IMR-90 (cell line): ENCODE results near the gene TEX2. TPM values are rescaled to one million over a fixed set of nuclear protein-coding genes. Genes with fewer than 3 reads are reported as not detected.

Experiments used
- ATAC-seq: fragments of 200-7000 bp; cut with Tn5 transposase; 2 replicates; pipeline ENCODE4 v1.9.1; 2020; ENCODE audit warnings: low read depth, mild to moderate bottlenecking, moderate library complexity
- BruUV-seq: library from RNA; stranded (reverse); fragments of 400-500 nt; replicated peaks from 2 replicates; lab custom pipeline; 2021; lab: Mats Ljungman, UMichigan
- CTCF ChIA-PET: fragments of 300-600 bp; formaldehyde crosslinking; extraction: SDS; loops from one replicate; lab custom pipeline; 2021; ENCODE audit warnings: antibody characterized with exemption; lab: Yijun Ruan, JAX
- POLR2A ChIA-PET: fragments of 300-600 bp; sonication (Branson Sonifier 250); formaldehyde crosslinking; loops from one replicate; lab custom pipeline; 2022; ENCODE audit warnings: antibody characterized with exemption; ENCODE audit not compliant: unreplicated experiment; lab: Charles Lee
- DNase-seq: peaks from one replicate; pipeline ENCODE4 v3.0.0; 2013
- H2AFZ ChIP-seq: replicated peaks from 2 replicates; pipeline ENCODE3; 2013; ENCODE audit warnings: low read length, mild to moderate bottlenecking; ENCODE audit not compliant: poor library complexity
- H2AK5ac ChIP-seq: 2 replicates; pipeline ENCODE4 v1.6.1; 2013; ENCODE audit warnings: low read depth, low read length, inconsistent platforms
- H2AK9ac ChIP-seq: replicated peaks from 2 replicates; pipeline ENCODE3; 2013; ENCODE audit warnings: mild to moderate bottlenecking, low read depth, low read length, moderate library complexity; ENCODE audit not compliant: poor library complexity
- H2BK120ac ChIP-seq: 2 replicates; pipeline ENCODE4 v1.6.1; 2013; ENCODE audit warnings: low read depth, low read length, inconsistent platforms
- H2BK15ac ChIP-seq: 3 replicates; pipeline ENCODE4 v1.6.1; 2013; ENCODE audit warnings: low read depth, low read length, inconsistent platforms
- H2BK20ac ChIP-seq: 2 replicates; pipeline ENCODE4 v1.6.1; 2013; ENCODE audit warnings: low read depth, mild to moderate bottlenecking, inconsistent platforms, low read length, moderate library complexity
- H2BK5ac ChIP-seq: 2 replicates; pipeline ENCODE4 v1.6.1; 2013; ENCODE audit warnings: mild to moderate bottlenecking, low read depth, low read length, inconsistent platforms; ENCODE audit not compliant: poor library complexity, severe bottlenecking
- H3K14ac ChIP-seq: replicated peaks from 2 replicates; pipeline ENCODE4 v1.6.1; 2013; ENCODE audit warnings: low read depth, low read length, inconsistent platforms
- H3K18ac ChIP-seq: 2 replicates; pipeline ENCODE4 v1.6.1; 2013; ENCODE audit warnings: low read depth, low read length, control low read depth
- H3K23ac ChIP-seq: 2 replicates; pipeline ENCODE4 v1.6.1; 2013; ENCODE audit warnings: low read depth, low read length, inconsistent platforms
- H3K27ac ChIP-seq: 2 replicates; pipeline ENCODE4 v1.5.1; 2013; ENCODE audit warnings: mild to moderate bottlenecking, control low read depth, low read length; ENCODE audit not compliant: insufficient read depth
- H3K27me3 ChIP-seq: 2 replicates; pipeline ENCODE4 v1.6.1; 2013; ENCODE audit warnings: low read length; ENCODE audit not compliant: control insufficient read depth, insufficient read depth
- H3K36me3 ChIP-seq: 2 replicates; pipeline ENCODE4 v1.6.1; 2013; ENCODE audit warnings: low read length, mixed read lengths; ENCODE audit not compliant: control insufficient read depth, insufficient read depth
- H3K4ac ChIP-seq: 2 replicates; pipeline ENCODE4 v1.6.1; 2013; ENCODE audit warnings: low read depth, low read length, inconsistent platforms
- H3K4me1 ChIP-seq: 2 replicates; pipeline ENCODE4 v1.6.1; 2013; ENCODE audit warnings: low read length, mixed read lengths; ENCODE audit not compliant: control insufficient read depth, insufficient read depth
- H3K4me2 ChIP-seq: 2 replicates; pipeline ENCODE4 v1.6.1; 2013; ENCODE audit warnings: low read depth, mild to moderate bottlenecking, control low read depth, low read length, moderate library complexity
- H3K4me3 ChIP-seq: 2 replicates; pipeline ENCODE4 v1.5.1; 2013; ENCODE audit warnings: low read depth, mild to moderate bottlenecking, control low read depth, low read length, moderate library complexity; ENCODE audit not compliant: insufficient read depth
- H3K56ac ChIP-seq: 2 replicates; pipeline ENCODE4 v1.6.1; 2013; ENCODE audit warnings: low read length, inconsistent platforms; ENCODE audit not compliant: insufficient read depth; ENCODE audit errors: extremely low read depth
- H3K79me1 ChIP-seq, 2 experiments: 2 replicates each; pipeline ENCODE4 v1.6.1; 2013; ENCODE audit warnings: low read length in 2 of 2, inconsistent platforms in 1 of 2, low read depth in 1 of 2
- H3K9ac ChIP-seq: 2 replicates; pipeline ENCODE4 v1.6.1; 2013; ENCODE audit warnings: low read depth, low read length, control low read depth
- H3K9me1 ChIP-seq: 2 replicates; pipeline ENCODE4 v1.6.1; 2013; ENCODE audit warnings: low read length, inconsistent platforms; ENCODE audit not compliant: insufficient read depth
- H3K9me3 ChIP-seq: 2 replicates; pipeline ENCODE4 v1.6.1; 2013; ENCODE audit warnings: low read length; ENCODE audit not compliant: control insufficient read depth, insufficient read depth
- H4K20me1 ChIP-seq: 2 replicates; pipeline ENCODE4 v1.6.1; 2013; ENCODE audit warnings: low read length, inconsistent platforms; ENCODE audit not compliant: insufficient read depth
- H4K5ac ChIP-seq: 2 replicates; pipeline ENCODE4 v1.6.1; 2013; ENCODE audit warnings: mild to moderate bottlenecking, low read depth, low read length, control low read depth
- H4K8ac ChIP-seq, 2 experiments: 2 replicates each; pipeline ENCODE4 v1.6.1; 2013; ENCODE audit warnings: low read depth in 2 of 2, low read length in 2 of 2, control low read depth in 1 of 2, inconsistent platforms in 1 of 2
- H4K91ac ChIP-seq: 2 replicates; pipeline ENCODE4 v1.6.1; 2013; ENCODE audit warnings: low read depth, low read length, inconsistent platforms; ENCODE audit not compliant: insufficient read depth
- CEBPB ChIP-seq: IDR thresholded peaks from 2 replicates; pipeline ENCODE4 v1.6.1; 2012; ENCODE audit warnings: low read depth, low read length, improper control_type of control experiment
- FOS ChIP-seq: fragments of 150-350 bp; IDR thresholded peaks from 2 replicates; pipeline ENCODE4 v1.6.1; 2016; ENCODE audit warnings: low read depth, low read length
- MXI1 ChIP-seq: IDR thresholded peaks from 2 replicates; pipeline ENCODE4 v1.6.1; 2012; ENCODE audit warnings: low read depth, mild to moderate bottlenecking, low read length, moderate library complexity, borderline replicate concordance
- WGBS, 2 experiments: methylation state at CpG; one replicate each; pipeline versions ENCODE4 v1.1.5 to v1.1.7; 2013; ENCODE audit warnings: missing lambda C conversion rate in 2 of 2; ENCODE audit not compliant: insufficient read length in 1 of 2; ENCODE audit errors: extremely low coverage in 2 of 2; 5-methylcytosine and 5-hydroxymethylcytosine counted together
- dilution Hi-C: fragments of 300-500 bp; cut with HindIII; formaldehyde crosslinking; loops from one replicate; pipeline ENCODE4 v1.14.3; 2018; ENCODE audit warnings: low sequenced_read_pairs; ENCODE audit not compliant: unreplicated experiment
- in situ Hi-C: fragments of 300-500 bp; cut with MboI; formaldehyde crosslinking; loops from 3 replicates; pipeline ENCODE4 v1.14.3; 2019; ENCODE audit warnings: low sequenced_read_pairs, inconsistent platforms, mixed read lengths
- intact Hi-C: fragments of 100-400 bp; cut with micrococcal nuclease; formaldehyde crosslinking; loops from 2 replicates; pipeline ENCODE4 v1.10.0; 2022
- polyA plus RNA-seq, 3 experiments: library from polyadenylated mRNA; depleted of rRNA; stranded (reverse); fragments of >200 nt; gene quantifications; 2 replicates each; pipeline ENCODE4 v1.2.3, GENCODE V29; 2012; ENCODE audit warnings: low replicate concordance in 1 of 3
- total RNA-seq: library from RNA; depleted of rRNA; stranded (reverse); fragments of >200 nt; gene quantifications from 2 replicates; pipeline ENCODE4 v1.2.3, GENCODE V29; 2012

TEX2 gene
- total and polyA plus RNA-seq, 2 of the 4 experiments (the other 2 are of a cell fraction), result 18.2 to 21.9 TPM

GRCh38 chr17:64200080-64201032 lies 62.7 kb downstream of the TEX2 start:
- Histone ChIP-seq H3K23ac (no peak overlapping the region), H3K9me1 (peaks cover 17% of the 10 kb centered on the region), H3K27me3 (no peaks in the 10 kb centered on the region), H2AK5ac (peak overlapping the region; percentile 23; the same call in 1 of the 2 replicates), H4K5ac (no peak overlapping the region), H2BK15ac (no peak overlapping the region), H4K8ac (peak overlapping the region in 1 of 2 experiments; percentile 1; a peak in 1 of 4 replicates), H3K9me3 (no peaks in the 10 kb centered on the region), H3K14ac (peak overlapping the region; percentile 26; the same call in 1 of the 2 replicates), H2BK120ac (no peak overlapping the region), H3K79me1 (peaks cover 13 to 35% of the 10 kb centered on the region in 2 experiments), H3K4me3 (no peak overlapping the region), H3K36me3 (no peaks in the 10 kb centered on the region), H3K18ac (0 out of 2 replicates have a peak overlapping the region, but pooled peaks have one; percentile 17), H2BK20ac (no peak overlapping the region), H3K4me1 (peaks cover 19% of the 10 kb centered on the region), H4K91ac (no peak overlapping the region; the same call in 1 of the 2 replicates), H3K56ac (no peak overlapping the region), H3K27ac (no peak overlapping the region), H3K4me2 (peak overlapping the region; percentile 14; the same call in 1 of the 2 replicates), H2AFZ (no peak overlapping the region), H2BK5ac (no peak overlapping the region), H3K9ac (no peak overlapping the region), H4K20me1 (peaks cover 20% of the 10 kb centered on the region), H3K4ac (0 out of 2 replicates have a peak overlapping the region, but pooled peaks have one; percentile 3), H2AK9ac (no peak overlapping the region)
- dilution Hi-C loops (no loop called here), intact Hi-C loops (loop anchor here (5.0 kb wide), 1 partner anchor 62 kb away; the partner anchor contains the start of gene TEX2), in situ Hi-C loops (no loop called here)
- no TSS peak for BruUV-seq
- ChIA-PET CTCF (interaction anchor here (1.0 kb wide), 1 partner anchor 15 kb away, joined by 3 read pairs; no protein-coding TSS in a partner anchor), POLR2A (no interaction called here)
- no peak for TF ChIP-seq FOS
- peak; percentile 73 for TF ChIP-seq CEBPB
- TF ChIP-seq MXI1, result no peak
- 71% methylated on average over 1 of the region's 3 CpGs; no CpG with 5 or more reads in 1 of the 2 experiments for WGBS, 2 experiments
- peak; percentile 67 for DNase-seq
- peak; percentile 36 for ATAC-seq
